Measurements from ENCODE around the gene TUG1.

GRCh38 chr22:30944986-30945385, 24.1 kb upstream of the TUG1 start:
- TF ChIP-seq CTCF (IDR thresholded peaks at IDR 0.05; ENCODE audit: low read length) = no peak
- no peak for TF ChIP-seq EZH2phosphoT487 (IDR thresholded peaks at IDR 0.05; ENCODE audit: low read length)
- no peak for TF ChIP-seq EZH2 (optimal IDR thresholded peaks at IDR 0.05; ENCODE audit: low read depth, low read length)

All from MM.1S (cell line).